Testis (tissue), 3 donors: ENCODE data around the gene OPHN1. TPM values are rescaled to one million over a fixed set of nuclear protein-coding genes. Genes with fewer than 3 reads are reported as not detected.

Source experiments
- DNase-seq: peaks from one replicate; pipeline ENCODE4 v3.0.0-alpha.2; 2019
- H3K27ac ChIP-seq, 2 donors: fragments of 200-600 bp; sonication (generic); one replicate each; pipeline ENCODE4 v1.5.1; 2019
- H3K27me3 ChIP-seq: fragments of 200-600 bp; sonication (generic); one replicate; pipeline ENCODE4 v1.5.1; 2019
- H3K36me3 ChIP-seq: fragments of 200-600 bp; sonication (generic); one replicate; pipeline ENCODE4 v1.5.1; 2017; ENCODE audit warnings: low read depth; ENCODE audit errors: missing control alignments
- H3K4me1 ChIP-seq: fragments of 200-600 bp; sonication (generic); one replicate; pipeline ENCODE4 v1.5.1; 2019
- H3K4me3 ChIP-seq, 2 donors: fragments of 200-600 bp; sonication (generic); one replicate each; pipeline ENCODE4 v1.5.1; 2017 to 2019
- H3K9me3 ChIP-seq: fragments of 200-600 bp; sonication (generic); one replicate; pipeline ENCODE4 v1.5.1; 2017
- POLR2A ChIP-seq: fragments of 450-650 bp; IDR thresholded peaks from one replicate; pipeline ENCODE4 v1.6.1; 2017; ENCODE audit warnings: antibody characterized with exemption, mild to moderate bottlenecking, moderate library complexity
- WGBS, 2 donors: methylation state at CpG; one replicate each; pipeline ENCODE4 v1.1.5; 2018; 5-methylcytosine and 5-hydroxymethylcytosine counted together
- intact Hi-C: fragments of 100-400 bp; cut with DNase I; formaldehyde crosslinking; loops from one replicate; pipeline ENCODE4 v1.15.1; 2023; ENCODE audit warnings: low total_unique reads
- polyA plus RNA-seq: library from polyadenylated mRNA; stranded (reverse); fragments of 350-450 nt; fragmentation: Illumina TruSeq; extraction: RNeasy Lipid Tissue Mini Kit (QIAGEN cat#74804); gene quantifications from one replicate; pipeline ENCODE4 v1.2.3, GENCODE V29; 2014; ENCODE audit warnings: low read depth, low replicate concordance; ENCODE audit not compliant: insufficient read depth
- total RNA-seq, 2 donors: library from RNA; depleted of rRNA; stranded (reverse); fragments of >200 nt; gene quantifications; one replicate each; pipeline ENCODE4 v1.2.3, GENCODE V29; 2016
- TF ChIP-seq, protein P1 (sequence below), 3 experiments: fragments of 450-650 bp in 2 of 3; fragments of 200-600 bp in 1 of 3; sonication (generic) in 1 of 3; IDR thresholded peaks; one replicate each; pipeline ENCODE4 v1.5.1; 2016 to 2019; ENCODE audit warnings: antibody characterized with exemption in 3 of 3, mild to moderate bottlenecking in 2 of 3, moderate library complexity in 1 of 3

OPHN1 gene
- total and polyA plus RNA-seq, 3 donors from 2014 or later = 2.3 to 5.7 (median 5.5) TPM

- intact Hi-C loops = no loop called here
- Histone ChIP-seq H3K27me3 (no peaks in the 10 kb centered on the region), H3K9me3 (no peaks in the 10 kb centered on the region), H3K36me3 (no peaks in the 10 kb centered on the region), H3K27ac (no peak overlapping the region), H3K4me3 (no peak overlapping the region), H3K4me1 (no peaks in the 10 kb centered on the region)
- TF ChIP-seq POLR2A = no peak
- TF ChIP-seq, protein P1, sequence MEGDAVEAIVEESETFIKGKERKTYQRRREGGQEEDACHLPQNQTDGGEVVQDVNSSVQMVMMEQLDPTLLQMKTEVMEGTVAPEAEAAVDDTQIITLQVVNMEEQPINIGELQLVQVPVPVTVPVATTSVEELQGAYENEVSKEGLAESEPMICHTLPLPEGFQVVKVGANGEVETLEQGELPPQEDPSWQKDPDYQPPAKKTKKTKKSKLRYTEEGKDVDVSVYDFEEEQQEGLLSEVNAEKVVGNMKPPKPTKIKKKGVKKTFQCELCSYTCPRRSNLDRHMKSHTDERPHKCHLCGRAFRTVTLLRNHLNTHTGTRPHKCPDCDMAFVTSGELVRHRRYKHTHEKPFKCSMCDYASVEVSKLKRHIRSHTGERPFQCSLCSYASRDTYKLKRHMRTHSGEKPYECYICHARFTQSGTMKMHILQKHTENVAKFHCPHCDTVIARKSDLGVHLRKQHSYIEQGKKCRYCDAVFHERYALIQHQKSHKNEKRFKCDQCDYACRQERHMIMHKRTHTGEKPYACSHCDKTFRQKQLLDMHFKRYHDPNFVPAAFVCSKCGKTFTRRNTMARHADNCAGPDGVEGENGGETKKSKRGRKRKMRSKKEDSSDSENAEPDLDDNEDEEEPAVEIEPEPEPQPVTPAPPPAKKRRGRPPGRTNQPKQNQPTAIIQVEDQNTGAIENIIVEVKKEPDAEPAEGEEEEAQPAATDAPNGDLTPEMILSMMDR (IDR thresholded peaks at IDR 0.05) = no peak
- no peak for DNase-seq
- WGBS, 2 donors = 51 to 63% methylated on average over 2 of the region's 2 CpGs
These were observed 12.7 kb downstream of the OPHN1 start for GRCh38 chrX:68420559-68420958.

DNA sequence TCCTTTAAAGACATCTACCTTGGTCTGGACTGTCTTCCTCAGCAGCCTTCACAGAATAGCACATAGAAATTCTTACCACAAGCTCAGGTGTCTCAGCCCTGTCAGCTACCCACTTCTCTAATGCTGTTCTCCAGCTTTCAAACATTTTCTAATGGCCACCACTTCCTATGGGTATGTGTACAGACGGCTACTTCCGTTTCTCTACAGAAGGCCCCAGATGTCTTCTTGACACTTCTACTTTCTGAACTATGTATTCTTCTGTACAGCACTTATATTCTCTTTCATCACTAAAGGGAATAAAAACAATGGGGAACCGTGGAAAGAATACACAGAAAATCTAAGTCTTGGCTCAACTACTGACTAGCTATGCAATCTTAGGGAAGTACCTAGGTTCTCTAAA lies 13.3 kb downstream of the OPHN1 start:
- Histone ChIP-seq H3K4me3 (no peak overlapping the region), H3K27ac (no peak overlapping the region), H3K36me3 (no peaks in the 10 kb centered on the region), H3K9me3 (no peaks in the 10 kb centered on the region), H3K4me1 (no peaks in the 10 kb centered on the region), H3K27me3 (no peaks in the 10 kb centered on the region)
- 54 to 96% methylated on average over 2 to 3 of the region's 3 CpGs for WGBS, 2 donors
- intact Hi-C loops = no loop called here
- DNase-seq = no peak
- no peak for TF ChIP-seq POLR2A
- TF ChIP-seq, protein P1 (IDR thresholded peaks at IDR 0.05) = no peak

GRCh38 chrX:68417651-68418050 lies 15.6 kb downstream of the OPHN1 start:
- no peak for DNase-seq
- 88 to 100% methylated on average over 1 to 2 of the region's 2 CpGs for WGBS, 2 donors
- intact Hi-C loops = no loop called here

DNA sequence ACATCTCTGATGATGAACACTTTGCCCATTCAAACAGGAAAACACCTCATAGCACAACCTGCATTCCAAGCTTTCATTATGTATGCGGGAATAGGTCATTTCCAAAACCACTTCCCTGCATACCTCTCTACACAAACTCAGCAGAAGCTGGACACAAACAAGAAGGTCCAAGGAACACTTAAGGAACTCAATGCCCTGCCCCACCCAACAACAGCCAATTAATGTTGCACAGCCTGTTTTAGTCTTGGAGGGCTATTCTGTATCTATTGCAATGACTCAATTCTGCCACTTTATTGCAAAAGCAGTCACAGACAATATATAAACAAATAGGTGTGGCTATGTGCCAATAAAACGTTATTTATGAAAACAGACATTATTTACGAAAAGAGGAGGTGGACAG lies 16.7 kb downstream of the OPHN1 start:
- H3K27ac ChIP-seq = no peak overlapping the region
- H3K36me3 ChIP-seq = no peaks in the 10 kb centered on the region
- DNase-seq = no peak
- no peak overlapping the region for H3K4me3 ChIP-seq
- TF ChIP-seq POLR2A = no peak
- H3K27me3 ChIP-seq = no peaks in the 10 kb centered on the region
- no peaks in the 10 kb centered on the region for H3K4me1 ChIP-seq
- no peaks in the 10 kb centered on the region for H3K9me3 ChIP-seq
- intact Hi-C loops = no loop called here
- WGBS, 2 donors = 62 to 68% methylated on average over 3 of the region's 3 CpGs

More at GRCh38 chrX:68417651-68418050, 15.6 kb downstream of the OPHN1 start:
- TF ChIP-seq POLR2A = no peak
- TF ChIP-seq, protein P1 (IDR thresholded peaks at IDR 0.05) = no peak
- H3K36me3 ChIP-seq = no peaks in the 10 kb centered on the region
- no peak overlapping the region for H3K27ac ChIP-seq
- H3K4me3 ChIP-seq = no peak overlapping the region
- H3K4me1 ChIP-seq = no peaks in the 10 kb centered on the region
- no peaks in the 10 kb centered on the region for H3K9me3 ChIP-seq
- H3K27me3 ChIP-seq = no peaks in the 10 kb centered on the region

DNA sequence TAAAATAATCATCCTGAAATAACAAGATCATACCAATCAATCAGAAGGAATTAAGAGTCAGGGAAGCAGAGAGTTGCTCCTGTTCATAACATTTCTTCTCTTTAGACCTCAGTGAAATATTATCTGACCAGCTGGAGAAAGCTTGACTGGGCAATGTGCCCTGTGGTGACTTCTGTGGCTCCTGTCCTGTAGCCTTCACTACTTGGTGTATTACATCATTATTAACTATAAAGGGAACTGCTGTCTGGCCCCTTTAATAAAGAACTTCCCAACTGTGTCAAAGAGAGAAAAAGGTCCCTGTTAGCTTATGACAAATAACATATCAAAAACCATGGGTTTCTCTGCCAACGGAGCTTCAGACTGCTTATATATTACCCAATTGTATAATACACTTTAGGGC lies 18.0 kb downstream of the OPHN1 start:
- 89 to 90% methylated on average over 1 of the region's 1 CpG for WGBS, 2 donors
- TF ChIP-seq, protein P1 (IDR thresholded peaks at IDR 0.05) = no peak
- TF ChIP-seq POLR2A = no peak

More for the DNA sequence above, 18.0 kb downstream of the OPHN1 start:
- no peaks in the 10 kb centered on the region for H3K36me3 ChIP-seq
- no peak overlapping the region for H3K4me3 ChIP-seq
- DNase-seq = no peak
- H3K27me3 ChIP-seq = no peaks in the 10 kb centered on the region
- no peak overlapping the region for H3K27ac ChIP-seq
- H3K9me3 ChIP-seq = no peaks in the 10 kb centered on the region
- no peaks in the 10 kb centered on the region for H3K4me1 ChIP-seq
- intact Hi-C loops = no loop called here
